NCI-H82 (cell line): ENCODE results near the gene SDF2L1.
"Not testable (repeated sequence)": the region's sequence is repeated elsewhere in the genome, so short reads cannot be mapped to it uniquely, and the experiment has no call there.

Experiments
- DNase-seq: peaks from one replicate; lab custom pipeline; 2025; lab: John Stamatoyannopoulos, UW

The SDF2L1 gene

DNA sequence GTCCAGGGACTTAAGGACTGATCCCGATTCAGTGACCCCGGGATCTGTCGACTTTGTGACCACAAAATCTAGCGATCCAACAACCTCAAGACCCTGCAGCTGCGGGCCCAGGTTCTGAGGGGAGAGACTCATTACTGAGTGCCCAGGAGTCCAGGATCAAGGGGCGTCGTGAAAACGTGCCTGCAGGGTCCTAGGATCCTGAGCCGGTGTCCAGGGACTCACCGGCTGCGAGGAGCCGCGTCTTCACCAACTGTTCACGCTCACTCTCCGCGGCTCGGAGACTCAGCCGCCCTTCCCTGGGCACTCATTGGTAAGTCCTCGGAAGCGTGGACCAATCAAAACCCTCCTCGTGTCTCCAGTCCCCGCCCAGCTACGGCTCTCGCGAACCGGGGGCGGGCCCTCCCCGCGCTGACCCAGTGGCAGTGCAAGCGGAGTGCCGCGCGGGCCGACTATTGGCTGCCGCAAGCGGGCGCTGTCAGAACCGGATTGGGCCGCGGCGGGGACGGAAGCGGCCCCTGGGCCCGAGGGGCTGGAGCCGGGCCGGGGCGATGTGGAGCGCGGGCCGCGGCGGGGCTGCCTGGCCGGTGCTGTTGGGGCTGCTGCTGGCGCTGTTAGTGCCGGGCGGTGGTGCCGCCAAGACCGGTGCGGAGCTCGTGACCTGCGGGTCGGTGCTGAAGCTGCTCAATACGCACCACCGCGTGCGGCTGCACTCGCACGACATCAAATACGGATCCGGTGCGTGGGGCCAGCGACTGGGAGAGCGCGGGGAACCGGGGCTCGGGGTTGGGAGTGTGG is at the start of gene SDF2L1:
Gene SDF2L1 (plus strand): TSS at position 514 of the 795 bp plus-strand sequence. CDS start 35 bp downstream, at position 549.
- peak; percentile 99 for DNase-seq

GRCh38 chr22:21592422-21592821 is 49.7 kb upstream of the SDF2L1 start:
- no peak for DNase-seq

DNA sequence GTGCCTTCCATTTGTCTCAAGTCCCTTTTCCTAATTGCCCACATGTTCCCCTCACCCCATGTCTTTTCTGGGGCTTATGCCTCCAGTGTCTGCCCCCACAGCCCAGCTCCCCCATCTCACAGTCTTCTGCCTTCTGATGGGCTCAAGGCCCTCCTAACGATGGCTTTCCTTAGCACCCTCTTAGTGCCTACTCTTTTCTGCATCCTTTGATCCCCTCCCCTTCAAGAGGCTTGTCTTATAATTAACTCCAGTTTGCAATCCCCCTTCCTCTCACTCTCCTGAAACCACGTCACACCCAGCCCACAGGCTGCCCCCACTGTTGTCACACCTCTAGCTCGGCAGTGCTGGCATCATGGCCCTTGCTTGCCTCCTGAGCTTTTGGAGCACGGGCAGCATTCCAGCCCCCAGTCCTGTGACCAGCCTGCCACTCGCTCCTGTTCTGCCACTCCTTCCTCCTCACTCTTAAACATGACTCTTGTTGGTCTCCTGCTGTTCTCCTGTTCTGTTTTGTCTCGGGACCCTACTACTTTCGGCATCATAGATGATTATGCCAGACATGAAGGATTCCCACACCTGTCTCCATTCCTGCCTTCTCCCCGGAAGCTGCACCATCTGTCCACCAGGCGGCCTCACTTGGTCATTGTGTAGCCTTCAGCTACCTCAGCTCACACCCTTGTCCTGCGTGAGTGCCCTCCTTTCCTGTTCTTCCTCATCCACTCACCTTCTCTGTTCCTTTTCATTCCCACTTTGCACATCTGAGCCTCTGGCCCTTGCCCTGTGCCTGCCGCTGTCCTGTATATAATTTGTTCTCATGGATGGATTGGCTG is 48.5 kb upstream of the SDF2L1 start:
- peak; percentile 37 for DNase-seq

DNA sequence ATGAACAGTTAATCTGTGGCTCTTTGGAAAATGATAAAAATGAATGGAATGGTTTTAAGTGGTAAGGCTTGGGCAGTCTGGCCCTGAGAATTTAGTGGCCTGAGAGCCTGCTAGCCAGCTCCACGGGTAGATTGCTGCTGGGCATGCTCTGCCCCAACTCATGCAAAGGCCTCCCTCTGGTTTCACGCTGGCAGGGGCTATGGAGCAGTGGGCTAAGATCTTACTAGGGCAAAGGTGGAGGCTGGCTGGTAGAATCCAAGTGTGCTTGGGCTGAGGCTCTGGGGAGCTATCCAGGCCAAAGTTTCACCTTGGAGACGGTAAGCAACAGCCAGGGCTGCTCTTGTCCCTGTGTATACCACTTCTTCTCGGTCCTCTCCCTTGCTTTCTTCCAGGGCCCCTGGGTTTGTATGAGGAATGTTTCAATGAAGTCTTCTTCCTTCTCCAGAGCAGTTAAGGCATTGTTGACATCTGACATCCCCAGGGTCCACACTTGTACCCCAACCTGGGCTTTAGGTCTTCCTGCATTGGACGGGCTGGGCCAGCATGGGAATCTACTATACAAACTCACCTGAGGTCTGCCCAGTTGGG is 47.1 kb upstream of the SDF2L1 start:
- DNase-seq = no peak

GRCh38 chr22:21596356-21597135 is 45.6 kb upstream of the SDF2L1 start:
- not testable (repeated sequence) for DNase-seq

GRCh38 chr22:21598302-21598701 is 43.8 kb upstream of the SDF2L1 start:
- DNase-seq = no peak

- DNase-seq = no peak
Observed at GRCh38 chr22:21599053-21599893, 42.8 kb upstream of the SDF2L1 start.

DNA sequence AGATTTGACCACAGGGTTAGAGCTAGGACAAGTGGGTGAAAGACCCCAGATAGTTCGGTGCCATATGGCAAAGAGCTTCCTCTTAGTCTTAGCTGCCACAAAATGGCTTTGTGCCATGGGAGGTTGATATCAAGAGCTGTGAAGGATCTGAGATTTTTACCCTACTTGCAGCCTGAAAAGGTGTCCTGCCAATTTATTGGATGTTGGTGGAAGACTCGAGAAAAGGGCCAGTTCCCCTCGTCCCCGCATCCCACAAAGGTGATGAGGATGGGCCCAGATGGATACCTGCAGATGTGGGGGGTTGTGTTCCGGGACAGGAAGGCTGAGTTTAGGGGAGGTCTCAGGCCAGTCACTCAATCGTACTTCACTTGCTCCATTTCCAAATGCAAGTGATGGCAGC is 39.5 kb upstream of the SDF2L1 start:
- no peak for DNase-seq

GRCh38 chr22:21603973-21604372 is 38.1 kb upstream of the SDF2L1 start:
- DNase-seq = no peak

GRCh38 chr22:21605887-21606564 is 36.1 kb upstream of the SDF2L1 start:
- no peak for DNase-seq

GRCh38 chr22:21606775-21607174 is 35.3 kb upstream of the SDF2L1 start:
- no peak for DNase-seq

- DNase-seq = not testable (repeated sequence)
Observed at GRCh38 chr22:21609556-21610157, 32.4 kb upstream of the SDF2L1 start.

DNA sequence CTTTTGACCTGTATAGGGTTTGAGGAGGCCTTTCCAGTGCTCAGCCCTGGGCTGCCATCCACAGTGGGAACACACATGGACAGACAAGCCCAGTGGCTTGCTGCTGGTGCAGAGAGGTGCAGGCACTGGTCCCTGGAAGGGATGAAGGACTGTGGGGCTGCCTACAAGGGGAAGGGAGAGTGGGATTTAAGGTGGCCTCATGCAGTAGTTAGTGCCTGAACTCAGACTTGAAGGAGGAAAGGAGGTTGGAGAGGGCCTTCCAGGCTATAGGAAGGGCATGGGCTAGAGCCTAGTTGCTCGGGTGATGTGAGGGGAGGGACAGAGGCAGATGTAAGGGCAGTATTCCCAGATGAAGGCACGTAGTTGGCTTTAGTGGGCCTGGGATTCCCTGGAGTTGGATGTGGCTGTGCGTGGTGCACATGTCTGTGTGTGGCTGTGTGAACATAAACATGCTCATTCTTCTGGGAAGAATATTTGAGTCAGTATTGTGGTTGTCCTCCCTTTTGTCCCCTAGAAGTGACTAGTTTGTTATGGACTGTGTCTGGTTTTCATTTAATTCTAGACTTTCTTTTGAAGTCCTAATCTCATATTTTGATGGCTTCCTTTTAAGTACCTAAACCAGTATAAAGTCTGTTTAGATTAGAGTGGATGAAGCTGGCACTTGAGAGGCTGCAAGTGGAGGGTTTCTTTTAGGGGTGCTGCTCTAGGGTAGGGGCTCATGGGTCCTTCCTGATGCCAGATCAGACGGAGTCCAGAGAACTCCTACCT is 30.7 kb upstream of the SDF2L1 start:
- no peak for DNase-seq

DNA sequence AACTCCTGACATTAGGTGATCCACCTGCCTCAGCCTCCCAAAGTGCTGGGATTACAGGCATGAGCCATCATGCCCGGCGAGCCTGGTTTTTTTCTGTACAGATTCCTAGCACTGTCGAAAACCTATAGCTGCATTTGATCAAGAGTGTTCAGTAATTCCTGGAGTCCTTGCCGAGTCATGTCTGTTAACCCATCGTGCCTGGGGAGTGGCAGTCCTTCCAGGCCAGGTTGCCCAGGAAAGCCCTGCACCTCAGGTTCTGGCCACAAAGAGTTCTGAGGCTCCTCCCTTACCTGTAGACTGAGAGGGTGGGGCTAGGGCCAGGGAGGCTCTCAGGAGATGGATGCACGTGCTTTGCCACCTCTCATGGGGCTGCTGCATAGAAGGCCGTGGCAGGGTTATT is 29.2 kb upstream of the SDF2L1 start:
- no peak for DNase-seq

DNA sequence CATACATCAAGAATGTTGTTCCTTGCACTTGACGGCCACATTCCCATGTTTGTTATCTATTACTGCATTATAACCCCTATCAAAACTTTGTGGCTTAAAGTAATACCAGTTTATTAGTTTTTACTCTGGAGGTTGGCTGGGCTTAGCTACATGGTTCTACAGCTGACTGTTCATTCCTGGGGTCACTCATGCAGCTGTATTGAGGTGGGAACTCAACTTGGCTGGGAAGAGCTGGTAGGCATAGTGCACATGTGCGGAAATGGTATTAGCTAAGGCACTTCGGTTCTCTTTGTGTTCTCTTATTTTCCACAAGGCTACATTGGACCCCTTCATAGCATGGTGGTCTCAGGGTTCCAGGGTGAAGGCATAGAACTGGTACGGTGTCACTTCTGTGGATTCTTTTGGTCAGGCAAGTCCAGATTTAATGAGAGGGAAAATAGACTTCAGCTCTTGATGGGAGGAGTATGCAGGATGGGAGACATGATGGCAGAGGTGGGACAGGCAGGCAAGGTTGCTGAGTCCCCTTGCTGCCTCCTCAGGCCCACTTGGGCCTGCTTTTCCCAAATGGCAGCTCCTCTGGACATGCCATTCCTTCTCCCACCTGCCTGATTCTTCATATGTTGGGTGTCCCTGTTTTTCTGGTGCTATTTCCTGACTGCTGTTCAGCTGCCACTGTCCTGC is 28.4 kb upstream of the SDF2L1 start:
- no peak for DNase-seq

DNA sequence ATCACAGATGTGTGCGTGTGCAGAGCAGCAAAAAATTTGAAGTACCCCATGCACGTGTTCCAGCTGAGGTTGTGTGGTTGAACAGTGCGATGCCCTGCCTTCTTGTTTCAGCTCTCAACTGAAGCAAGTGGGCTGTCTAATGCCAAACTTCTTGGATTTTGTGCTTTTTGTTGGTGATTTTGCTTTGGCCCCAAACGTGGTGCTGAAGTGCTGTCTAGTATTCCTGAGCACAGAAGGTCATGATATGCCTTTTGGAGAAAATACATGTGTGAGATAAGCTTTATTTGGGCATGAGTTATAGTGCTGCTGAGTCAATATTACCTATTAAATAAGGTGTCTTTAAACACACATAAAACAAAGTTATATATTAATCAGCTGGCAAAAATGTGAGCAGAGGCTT is 26.4 kb upstream of the SDF2L1 start:
- DNase-seq = no peak

DNA sequence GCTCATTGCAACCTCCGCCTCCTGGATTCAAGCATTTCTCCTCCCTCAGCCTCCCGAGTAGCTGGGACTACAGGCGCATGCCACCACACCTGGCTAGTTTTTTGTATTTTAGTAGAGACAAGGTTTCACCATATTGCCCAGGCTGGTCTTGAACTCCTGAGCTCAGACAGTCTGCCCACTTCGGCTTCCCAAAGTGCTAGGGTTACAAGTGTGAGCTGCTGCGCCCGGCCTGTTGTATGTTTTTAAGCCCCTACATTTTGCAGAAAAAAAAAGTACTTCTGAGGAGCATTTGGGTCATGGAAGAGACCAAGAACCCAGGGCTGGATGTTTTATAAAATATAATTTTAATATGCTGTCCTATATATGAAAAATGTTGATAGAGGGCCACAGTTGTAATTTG is 24.8 kb upstream of the SDF2L1 start:
- not testable (repeated sequence) for DNase-seq

GRCh38 chr22:21621025-21621424 is 21.1 kb upstream of the SDF2L1 start:
- no peak for DNase-seq
